Ramos (cell line): Measurements from ENCODE around the gene TMC3.

Experiments
- in situ Hi-C: fragments of 300-500 bp; cut with MboI; formaldehyde crosslinking; loops from one replicate; pipeline ENCODE4 v1.14.3; 2022; ENCODE audit warnings: low sequenced_read_pairs; ENCODE audit not compliant: unreplicated experiment

The TMC3 gene

GRCh38 chr15:81303244-81304225, 70.5 kb downstream of the TMC3 start:
- in situ Hi-C loops: loop anchor here (25.0 kb wide), 1 partner anchor 1234 kb away; the partner anchor contains the start of gene RPS17

DNA sequence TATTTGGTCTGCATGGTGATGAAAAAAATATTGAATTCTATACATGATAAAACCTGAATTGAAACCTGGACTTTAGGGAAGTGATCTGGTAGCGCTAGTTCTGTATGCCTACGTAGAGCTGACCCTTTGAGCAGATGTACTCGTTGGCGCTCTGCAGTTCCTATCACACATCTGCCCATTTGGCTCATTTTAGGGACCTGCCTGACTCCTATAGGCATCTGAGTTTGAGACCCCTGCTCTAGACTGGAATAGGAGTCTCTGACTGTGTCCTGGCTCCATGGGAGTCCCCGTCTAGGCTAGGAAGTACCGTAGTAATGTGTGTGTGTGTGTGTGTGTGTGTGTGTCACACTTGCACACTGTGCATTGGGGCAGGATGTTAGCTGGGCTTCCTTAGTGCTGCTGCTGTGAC, 71.3 kb downstream of the TMC3 start:
- in situ Hi-C loops: loop anchor here (25.0 kb wide), 1 partner anchor 1235 kb away; the partner anchor contains the start of gene RPS17

DNA sequence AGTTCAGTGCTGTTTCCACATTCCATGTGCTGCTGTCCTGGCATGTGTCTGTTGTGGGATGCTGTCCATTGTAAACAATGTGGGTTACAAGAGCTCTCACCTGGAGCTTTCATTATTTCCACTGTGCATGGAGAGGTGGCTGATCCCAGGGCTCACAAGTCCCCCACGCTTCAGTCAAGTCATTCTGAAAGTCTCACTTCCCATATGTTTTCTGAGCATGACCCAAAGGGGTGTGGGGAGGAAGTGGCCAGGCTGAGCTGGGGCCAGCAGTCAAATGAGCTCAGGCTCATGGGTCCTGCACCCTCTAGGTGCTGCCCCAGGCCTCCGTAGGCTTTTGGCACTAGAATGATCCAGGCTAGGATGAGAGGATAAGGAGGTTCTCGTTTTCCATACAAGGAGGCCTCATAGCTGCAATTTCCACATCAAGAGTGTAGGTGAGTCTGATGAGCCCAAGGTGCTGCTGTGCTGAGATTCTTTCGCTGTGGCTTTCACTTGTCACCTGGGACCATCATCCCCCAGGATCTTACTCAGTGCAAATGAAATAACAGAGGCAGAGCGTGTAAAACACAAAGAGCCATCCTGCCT, 72.1 kb downstream of the TMC3 start:
- in situ Hi-C loops: loop anchor here (25.0 kb wide), 1 partner anchor 1235 kb away; the partner anchor contains the start of gene RPS17

- in situ Hi-C loops: loop anchor here (25.0 kb wide), 1 partner anchor 1236 kb away; the partner anchor contains the start of gene RPS17
Observed at GRCh38 chr15:81301385-81301784, 72.6 kb downstream of the TMC3 start.

DNA sequence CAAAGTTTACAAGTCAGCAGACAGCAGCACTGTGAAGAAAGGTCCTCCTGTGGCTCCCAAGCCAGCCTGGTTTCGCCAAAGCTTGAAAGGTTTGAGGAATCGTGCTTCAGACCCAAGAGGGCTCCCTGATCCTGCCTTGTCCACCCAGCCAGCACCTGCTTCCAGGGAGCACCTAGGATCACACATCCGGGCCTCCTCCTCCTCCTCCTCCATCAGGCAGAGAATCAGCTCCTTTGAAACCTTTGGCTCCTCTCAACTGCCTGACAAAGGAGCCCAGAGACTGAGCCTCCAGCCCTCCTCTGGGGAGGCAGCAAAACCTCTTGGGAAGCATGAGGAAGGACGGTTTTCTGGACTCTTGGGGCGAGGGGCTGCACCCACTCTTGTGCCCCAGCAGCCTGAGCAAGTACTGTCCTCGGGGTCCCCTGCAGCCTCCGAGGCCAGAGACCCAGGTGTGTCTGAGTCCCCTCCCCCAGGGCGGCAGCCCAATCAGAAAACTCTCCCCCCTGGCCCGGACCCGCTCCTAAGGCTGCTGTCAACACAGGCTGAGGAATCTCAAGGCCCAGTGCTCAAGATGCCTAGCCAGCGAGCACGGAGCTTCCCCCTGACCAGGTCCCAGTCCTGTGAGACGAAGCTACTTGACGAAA, 74.3 kb downstream of the TMC3 start:
- in situ Hi-C loops: loop anchor here (10.0 to 25.0 kb wide), 2 partner anchors 555 to 1238 kb away; partner anchors contain the start of gene RPS17

DNA sequence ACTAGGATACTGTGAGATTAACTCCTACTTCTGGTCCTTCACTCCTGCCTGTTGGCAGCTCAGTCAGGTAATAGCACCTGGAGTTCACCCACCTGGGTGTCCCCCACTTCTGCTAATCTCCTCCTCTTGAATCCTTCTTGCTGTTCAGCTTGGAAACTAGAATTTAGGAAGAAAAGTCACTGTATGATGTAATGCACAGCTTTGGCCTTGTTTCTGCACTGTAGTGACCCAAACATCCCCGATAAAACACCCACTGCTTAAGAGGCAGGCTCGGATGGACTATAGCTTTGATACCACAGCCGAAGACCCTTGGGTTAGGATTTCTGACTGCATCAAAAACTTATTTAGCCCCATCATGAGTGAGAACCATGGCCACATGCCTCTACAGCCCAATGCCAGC, 74.9 kb downstream of the TMC3 start:
- in situ Hi-C loops: loop anchor here (10.0 kb wide), 1 partner anchor 556 kb away; no protein-coding TSS in a partner anchor

DNA sequence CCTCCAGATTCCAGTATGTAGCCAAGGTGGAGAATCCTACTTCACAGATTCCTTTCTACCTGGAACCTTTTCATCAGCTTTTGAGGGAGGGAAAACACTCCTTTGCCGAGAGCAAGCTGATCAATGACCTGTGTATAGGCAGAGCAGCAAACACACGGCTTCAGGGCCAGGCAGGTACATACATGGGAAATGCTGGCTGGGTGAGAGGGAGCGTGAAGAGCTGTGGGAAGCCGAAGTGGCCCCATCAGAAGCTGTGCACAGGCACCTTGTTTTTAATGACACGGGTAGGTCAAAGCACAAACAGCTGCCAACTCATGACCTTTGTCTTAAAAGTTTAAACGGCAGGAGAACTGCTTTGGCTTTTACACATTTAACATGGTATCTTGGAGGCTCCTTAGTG, 75.4 kb downstream of the TMC3 start:
- in situ Hi-C loops: loop anchor here (10.0 kb wide), 1 partner anchor 556 kb away; no protein-coding TSS in a partner anchor

- in situ Hi-C loops: loop anchor here (10.0 kb wide), 1 partner anchor 557 kb away; no protein-coding TSS in a partner anchor
Observed at GRCh38 chr15:81297603-81298575, 76.1 kb downstream of the TMC3 start.

DNA sequence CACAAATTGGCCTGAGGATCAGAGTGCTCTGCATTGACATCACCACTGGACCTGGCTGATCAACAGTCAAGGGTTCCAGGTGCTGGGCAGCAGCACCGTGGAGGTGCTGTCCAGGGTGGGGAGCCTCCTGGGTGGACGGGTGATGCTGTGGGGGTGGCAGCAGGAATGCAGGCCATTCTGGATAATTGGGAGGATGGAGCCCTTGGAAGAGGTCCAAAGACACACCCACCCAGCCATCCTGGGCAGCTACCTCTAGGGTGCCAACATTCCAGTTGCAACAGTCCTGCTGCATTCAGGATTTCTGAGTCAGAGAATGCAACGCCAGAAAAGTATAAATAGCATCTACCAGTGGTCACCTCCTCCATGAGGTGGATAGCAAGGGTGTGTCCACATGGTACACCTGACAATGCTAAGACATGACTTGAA, 76.9 kb downstream of the TMC3 start:
- in situ Hi-C loops: loop anchor here (10.0 kb wide), 1 partner anchor 558 kb away; no protein-coding TSS in a partner anchor

DNA sequence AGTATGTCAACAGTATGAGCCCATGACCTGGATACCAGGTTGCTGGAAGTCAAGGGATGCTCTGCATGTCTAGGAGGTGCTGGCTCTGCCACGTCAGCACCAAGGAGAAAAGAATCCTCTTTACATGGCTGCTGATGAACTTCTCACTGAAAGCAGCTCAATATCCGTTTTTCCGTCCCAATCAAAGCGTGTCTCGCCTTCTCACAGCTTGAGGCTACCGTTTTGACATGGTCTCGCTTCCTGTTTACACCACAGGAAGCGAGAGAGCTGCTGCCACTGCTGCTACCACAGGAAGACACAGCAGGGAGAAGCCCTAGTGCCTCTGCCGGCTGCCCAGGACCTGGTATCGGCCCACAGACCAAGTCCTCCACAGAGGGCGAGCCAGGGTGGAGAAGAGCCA, 77.3 kb downstream of the TMC3 start:
- in situ Hi-C loops: loop anchor here (10.0 kb wide), 1 partner anchor 558 kb away; no protein-coding TSS in a partner anchor

GRCh38 chr15:81296186-81296585, 77.8 kb downstream of the TMC3 start:
- in situ Hi-C loops: loop anchor here (10.0 kb wide), 1 partner anchor 559 kb away; no protein-coding TSS in a partner anchor

DNA sequence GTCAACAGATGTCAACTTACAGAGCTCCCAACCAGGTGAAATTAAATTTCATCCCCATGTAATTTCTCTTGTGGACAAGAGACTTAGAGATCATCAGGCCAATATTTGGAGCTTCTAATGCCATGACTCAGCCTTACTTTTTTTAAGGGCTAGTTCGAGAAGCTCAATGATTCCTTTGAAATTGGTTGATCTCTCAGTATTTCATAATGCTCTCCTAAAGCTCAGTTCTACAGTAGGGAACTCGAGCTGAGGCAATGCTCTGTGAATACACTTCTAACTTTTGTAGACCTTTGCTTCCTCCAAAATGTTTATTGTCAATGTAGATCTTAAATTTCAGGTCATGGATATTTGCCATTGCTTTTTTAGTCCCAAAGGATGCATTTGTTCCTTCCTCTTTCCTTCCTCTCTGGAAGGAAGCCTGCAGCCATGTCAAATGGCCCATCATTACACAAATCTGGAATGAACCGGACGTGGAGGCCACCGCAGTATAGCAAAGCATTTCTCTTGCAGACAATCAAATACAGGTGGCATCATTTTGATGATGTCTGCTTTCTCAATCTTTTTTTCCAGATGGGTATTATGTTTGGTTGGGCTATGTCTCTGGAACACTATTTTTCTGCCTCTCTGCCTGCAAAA, 78.4 kb downstream of the TMC3 start:
- in situ Hi-C loops: loop anchor here (10.0 kb wide), 1 partner anchor 559 kb away; no protein-coding TSS in a partner anchor

- in situ Hi-C loops: loop anchor here (10.0 kb wide), 1 partner anchor 560 kb away; no protein-coding TSS in a partner anchor
Observed at GRCh38 chr15:81294516-81294880, 79.5 kb downstream of the TMC3 start.

DNA sequence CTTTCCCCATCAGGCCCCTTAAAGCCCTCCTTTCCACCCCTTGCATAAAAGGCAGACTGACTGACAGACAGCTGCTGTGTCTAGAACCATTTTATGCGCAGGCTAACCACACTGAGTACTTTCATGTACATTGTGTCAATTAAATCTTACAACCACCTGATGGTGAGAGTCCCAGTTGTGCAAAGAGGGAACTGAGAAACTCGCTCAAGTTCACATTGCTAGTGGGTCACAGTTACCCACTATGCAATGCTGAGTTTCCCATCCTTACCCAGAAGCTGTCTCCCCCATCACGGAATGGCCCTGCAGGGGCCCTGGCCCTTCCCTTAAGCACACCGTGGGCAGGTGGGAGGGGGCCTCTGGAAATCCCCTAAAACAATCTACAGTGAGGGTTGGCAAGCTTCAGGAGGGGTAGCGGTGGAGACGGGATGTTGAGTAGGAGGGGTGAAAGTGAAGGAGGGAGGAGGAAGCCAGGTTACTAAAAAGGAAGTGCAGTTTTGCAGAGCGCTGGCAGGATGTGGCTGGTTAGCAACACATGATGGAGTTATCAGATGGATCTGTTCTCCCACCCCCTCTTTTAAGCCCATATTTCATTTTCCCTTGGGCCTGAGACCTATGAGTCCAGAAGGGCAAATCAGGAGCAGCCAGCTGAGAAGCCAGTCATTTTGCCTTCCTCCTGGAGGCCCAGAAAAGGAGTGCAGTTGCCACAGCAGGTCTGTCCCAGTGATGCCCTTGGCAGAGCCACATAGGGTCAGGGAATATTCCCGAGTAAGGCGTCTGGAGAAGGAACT, 80.1 kb downstream of the TMC3 start:
- in situ Hi-C loops: loop anchor here (10.0 kb wide), 1 partner anchor 561 kb away; no protein-coding TSS in a partner anchor

- in situ Hi-C loops: loop anchor here (10.0 kb wide), 1 partner anchor 562 kb away; no protein-coding TSS in a partner anchor
Observed at GRCh38 chr15:81292523-81293001, 81.5 kb downstream of the TMC3 start.

GRCh38 chr15:81291916-81292522, 82.0 kb downstream of the TMC3 start:
- in situ Hi-C loops: loop anchor here (10.0 kb wide), 1 partner anchor 563 kb away; no protein-coding TSS in a partner anchor

DNA sequence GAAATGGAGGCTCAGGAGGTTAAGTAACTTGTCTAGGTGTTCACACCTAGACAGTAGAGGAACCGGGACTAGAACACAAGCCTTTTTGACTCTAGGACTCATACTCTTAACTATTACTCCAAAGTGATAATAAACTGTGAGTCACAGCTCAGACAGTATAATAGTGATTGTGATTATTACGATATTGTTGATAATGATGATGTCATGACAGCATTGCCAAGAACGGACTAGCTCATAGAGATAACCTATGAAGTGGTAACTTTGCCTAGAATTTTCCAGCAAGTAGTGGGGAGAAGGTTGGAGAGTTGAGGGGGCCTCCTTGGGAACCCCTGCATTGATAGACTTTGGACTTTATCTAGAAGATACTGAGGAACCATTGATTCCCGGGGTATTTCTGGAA, 84.1 kb downstream of the TMC3 start:
- in situ Hi-C loops: loop anchor here (10.0 kb wide), 1 partner anchor 565 kb away; no protein-coding TSS in a partner anchor
